Mesenchymal stem cell (in vitro differentiated cells and primary cell): ENCODE results near the gene SLC25A26.

Source experiments
- DNase-seq: peaks from one replicate; pipeline ENCODE4 v3.0.0-alpha.2; 2013
- H2AFZ ChIP-seq: one replicate; pipeline ENCODE4 v1.6.1; 2013; ENCODE audit warnings: low read depth, mild to moderate bottlenecking, control low read depth, inconsistent platforms, low read length, moderate library complexity
- H2AK5ac ChIP-seq: 2 replicates; pipeline ENCODE4 v1.6.1; 2013; ENCODE audit warnings: low read length, moderate library complexity, mild to moderate bottlenecking, inconsistent platforms; ENCODE audit not compliant: severe bottlenecking
- H2BK120ac ChIP-seq: one replicate; pipeline ENCODE4 v1.6.1; 2013; ENCODE audit warnings: low read depth, mild to moderate bottlenecking, inconsistent platforms, low read length, moderate library complexity
- H2BK12ac ChIP-seq, 2 experiments: one replicate each; pipeline ENCODE4 v1.6.1; 2013; ENCODE audit warnings: inconsistent platforms in 2 of 2, low read length in 2 of 2, mild to moderate bottlenecking in 2 of 2, moderate library complexity in 2 of 2, control low read depth in 1 of 2
- H2BK15ac ChIP-seq: one replicate; pipeline ENCODE4 v1.6.1; 2013; ENCODE audit warnings: mild to moderate bottlenecking, low read depth, inconsistent platforms; ENCODE audit not compliant: poor library complexity, severe bottlenecking
- H2BK5ac ChIP-seq: 2 replicates; pipeline ENCODE4 v1.6.1; 2013; ENCODE audit warnings: low read depth, mild to moderate bottlenecking, low read length, control low read depth, inconsistent platforms; ENCODE audit not compliant: poor library complexity, severe bottlenecking
- H3K14ac ChIP-seq, 2 experiments: one replicate each; pipeline ENCODE4 v1.6.1; 2013; ENCODE audit warnings: inconsistent platforms in 2 of 2, low read length in 2 of 2, control low read depth in 1 of 2, mild to moderate bottlenecking in 1 of 2, moderate library complexity in 1 of 2
- H3K18ac ChIP-seq, 2 experiments: one replicate each; pipeline ENCODE4 v1.6.1; 2013; ENCODE audit warnings: inconsistent platforms in 2 of 2, low read length in 2 of 2, control low read depth in 1 of 2, low read depth in 1 of 2, mild to moderate bottlenecking in 1 of 2
- H3K23ac ChIP-seq, 2 experiments: one replicate each; pipeline ENCODE4 v1.6.1; 2013; ENCODE audit warnings: inconsistent platforms in 2 of 2, low read length in 2 of 2, mild to moderate bottlenecking in 2 of 2, moderate library complexity in 2 of 2, control low read depth in 1 of 2
- H3K27ac ChIP-seq: 2 replicates; pipeline ENCODE4 v1.5.1; 2013; ENCODE audit warnings: mild to moderate bottlenecking, moderate library complexity, low read length, control low read depth, inconsistent platforms; ENCODE audit not compliant: poor library complexity, severe bottlenecking
- H3K27me3 ChIP-seq, 2 experiments: 2 replicates each; pipeline versions ENCODE4 v1.6.1 to v1.7.0; 2013; ENCODE audit warnings: low read length in 2 of 2, mild to moderate bottlenecking in 2 of 2, moderate library complexity in 2 of 2, control low read depth in 1 of 2, inconsistent platforms in 1 of 2; ENCODE audit not compliant: control insufficient read depth in 1 of 2, insufficient read depth in 1 of 2
- H3K36me3 ChIP-seq, 2 experiments: 2 replicates each; pipeline versions ENCODE4 v1.6.1 to v1.7.0; 2013; ENCODE audit warnings: low read length in 2 of 2, control low read depth in 1 of 2, inconsistent platforms in 1 of 2, low read depth in 1 of 2, mild to moderate bottlenecking in 1 of 2; ENCODE audit not compliant: insufficient read depth in 2 of 2, control insufficient read depth in 1 of 2
- H3K4ac ChIP-seq, 2 experiments: one replicate each; pipeline ENCODE4 v1.6.1; 2013; ENCODE audit warnings: inconsistent platforms in 2 of 2, low read length in 2 of 2, mild to moderate bottlenecking in 2 of 2, moderate library complexity in 2 of 2, control low read depth in 1 of 2, low read depth in 1 of 2
- H3K4me1 ChIP-seq: 2 replicates; pipeline ENCODE4 v1.6.1; 2013; ENCODE audit warnings: low read depth, low read length, control low read depth; ENCODE audit not compliant: control insufficient read depth, insufficient read depth
- H3K4me2 ChIP-seq: 2 replicates; pipeline ENCODE4 v1.6.1; 2013; ENCODE audit warnings: low read length, mild to moderate bottlenecking, inconsistent platforms; ENCODE audit not compliant: poor library complexity, severe bottlenecking
- H3K4me3 ChIP-seq, 2 experiments: 2 replicates each; pipeline versions ENCODE4 v1.5.1 to v1.7.0; 2013; ENCODE audit warnings: low read length in 2 of 2, mild to moderate bottlenecking in 2 of 2, control low read depth in 1 of 2, low read depth in 1 of 2; ENCODE audit not compliant: insufficient read depth in 1 of 2
- H3K79me1 ChIP-seq: replicated peaks from 2 replicates; pipeline ENCODE4 v1.6.1; 2013; ENCODE audit warnings: mild to moderate bottlenecking, control low read depth, low read length, inconsistent platforms; ENCODE audit not compliant: poor library complexity, severe bottlenecking
- H3K9ac ChIP-seq: 2 replicates; pipeline ENCODE4 v1.7.0; 2013; ENCODE audit warnings: mild to moderate bottlenecking, low read length, moderate library complexity
- H3K9me3 ChIP-seq: 2 replicates; pipeline ENCODE4 v1.7.0; 2013; ENCODE audit warnings: mild to moderate bottlenecking, low read length; ENCODE audit not compliant: control insufficient read depth
- H4K8ac ChIP-seq: one replicate; pipeline ENCODE4 v1.6.1; 2013; ENCODE audit warnings: inconsistent platforms, mild to moderate bottlenecking, low read length, moderate library complexity
- H4K91ac ChIP-seq: one replicate; pipeline ENCODE4 v1.6.1; 2013; ENCODE audit warnings: mild to moderate bottlenecking, low read length, inconsistent platforms
- WGBS: methylation state at CpG from one replicate; pipeline ENCODE4 v1.1.7; 2013; ENCODE audit warnings: mixed read lengths; 5-methylcytosine and 5-hydroxymethylcytosine counted together

The SLC25A26 gene

GRCh38 chr3:66336333-66336766 is 115.5 kb downstream of the SLC25A26 start:
- peak overlapping the region; percentile 49 for H3K9ac ChIP-seq
- no peak overlapping the region for H2BK12ac ChIP-seq
- no peak overlapping the region for H2AFZ ChIP-seq
- no peaks in the 10 kb centered on the region for H3K9me3 ChIP-seq
- no peak overlapping the region for H2BK120ac ChIP-seq
- no peak overlapping the region for H3K27ac ChIP-seq
- peaks cover 5% of the 10 kb centered on the region for H3K79me1 ChIP-seq
- H2BK5ac ChIP-seq, result no peak overlapping the region
- no peak overlapping the region for H3K4me3 ChIP-seq
- H3K23ac ChIP-seq, result no peak overlapping the region
- H3K18ac ChIP-seq, result no peak overlapping the region
- no peak for DNase-seq
- no peak overlapping the region for H3K14ac ChIP-seq
- H4K91ac ChIP-seq, result no peak overlapping the region
- no peaks in the 10 kb centered on the region for H3K4me1 ChIP-seq
- no peak overlapping the region for H3K4ac ChIP-seq
- H4K8ac ChIP-seq, result no peak overlapping the region
- H2BK15ac ChIP-seq, result no peak overlapping the region
- no peaks in the 10 kb centered on the region for H3K27me3 ChIP-seq
- H3K36me3 ChIP-seq, result no peaks in the 10 kb centered on the region
- H3K4me2 ChIP-seq, result no peak overlapping the region
- H2AK5ac ChIP-seq, result no peak overlapping the region
- WGBS, result 83% methylated on average over 1 of the region's 4 CpGs

- Histone ChIP-seq H2AFZ (no peak overlapping the region), H2BK120ac (no peak overlapping the region), H2AK5ac (no peak overlapping the region), H2BK5ac (no peak overlapping the region), H3K27ac (no peak overlapping the region), H2BK12ac (no peak overlapping the region), H4K8ac (no peak overlapping the region), H3K4me3 (no peak overlapping the region), H3K79me1 (peaks cover 2% of the 10 kb centered on the region), H3K18ac (no peak overlapping the region), H3K4me2 (no peak overlapping the region), H3K4me1 (no peaks in the 10 kb centered on the region), H3K14ac (no peak overlapping the region), H3K23ac (no peak overlapping the region), H3K36me3 (no peaks in the 10 kb centered on the region), H4K91ac (no peak overlapping the region), H3K4ac (no peak overlapping the region), H2BK15ac (no peak overlapping the region), H3K9ac (no peak overlapping the region), H3K9me3 (no peaks in the 10 kb centered on the region), H3K27me3 (no peaks in the 10 kb centered on the region)
- 27% methylated on average over 1 of the region's 3 CpGs for WGBS
- DNase-seq, result no peak
These were observed 118.1 kb downstream of the SLC25A26 start for GRCh38 chr3:66338927-66339326.

GRCh38 chr3:66342717-66343356 is 122.0 kb downstream of the SLC25A26 start:
- Histone ChIP-seq H3K79me1 (peaks cover 3% of the 10 kb centered on the region), H2BK120ac (no peak overlapping the region), H3K9me3 (no peaks in the 10 kb centered on the region), H2BK12ac (no peak overlapping the region), H4K91ac (no peak overlapping the region), H3K4me1 (peaks cover 2% of the 10 kb centered on the region), H3K4ac (no peak overlapping the region), H3K4me2 (no peak overlapping the region), H3K36me3 (peaks cover 0 to 3% of the 10 kb centered on the region in 2 experiments), H3K23ac (no peak overlapping the region), H3K18ac (no peak overlapping the region), H4K8ac (no peak overlapping the region), H3K14ac (no peak overlapping the region), H2BK15ac (no peak overlapping the region), H2AK5ac (no peak overlapping the region), H3K4me3 (no peak overlapping the region), H2AFZ (no peak overlapping the region), H3K27me3 (no peaks in the 10 kb centered on the region), H3K9ac (no peak overlapping the region), H2BK5ac (no peak overlapping the region), H3K27ac (no peak overlapping the region)
- WGBS, result 71% methylated on average over 7 of the region's 8 CpGs
- no peak for DNase-seq

- no peak overlapping the region for H2BK12ac ChIP-seq
- no peak overlapping the region for H2BK5ac ChIP-seq
- no peak overlapping the region for H4K8ac ChIP-seq
- no peak overlapping the region for H4K91ac ChIP-seq
- H3K9me3 ChIP-seq, result no peaks in the 10 kb centered on the region
- H2AK5ac ChIP-seq, result no peak overlapping the region
- DNase-seq, result no peak
- H3K18ac ChIP-seq, result no peak overlapping the region
- no peaks in the 10 kb centered on the region for H3K27me3 ChIP-seq
- no peak overlapping the region for H2AFZ ChIP-seq
- no peak overlapping the region for H3K4me3 ChIP-seq
- H3K23ac ChIP-seq, result no peak overlapping the region
- no peak overlapping the region for H3K27ac ChIP-seq
- peaks cover 0 to 3% of the 10 kb centered on the region in 2 experiments for H3K36me3 ChIP-seq
- H2BK120ac ChIP-seq, result no peak overlapping the region
- no peak overlapping the region for H3K9ac ChIP-seq
- H3K4me2 ChIP-seq, result no peak overlapping the region
- H2BK15ac ChIP-seq, result no peak overlapping the region
- peaks cover 3% of the 10 kb centered on the region for H3K79me1 ChIP-seq
- no peak overlapping the region for H3K4ac ChIP-seq
- H3K4me1 ChIP-seq, result peaks cover 2% of the 10 kb centered on the region
- H3K14ac ChIP-seq, result no peak overlapping the region
- WGBS, result 90% methylated on average over 8 of the region's 9 CpGs
These were observed 123.6 kb downstream of the SLC25A26 start for GRCh38 chr3:66344391-66344811.
